ENCODE data around the gene TMED6.

The TMED6 gene

GRCh38 chr16:69378036-69378435 is 26.4 kb upstream of the TMED6 start:
- Mint-ChIP-seq H3K27ac (peak overlapping the region; percentile 78), H3K4me1 (no peaks in the 10 kb centered on the region), H3K9me3 (no peaks in the 10 kb centered on the region), H3K4me3 (no peak overlapping the region), H3K36me3 (ENCODE audit: low read depth) (peaks cover 82% of the 10 kb centered on the region), H3K27me3 (ENCODE audit: low read depth, poor library complexity) (no peaks in the 10 kb centered on the region)
- DNase-seq = no peak
- TF ChIP-seq CTCF (IDR thresholded peaks at IDR 0.05) = no peak

GRCh38 chr16:69376393-69377059 is 24.9 kb upstream of the TMED6 start:
- DNase-seq = no peak
- Mint-ChIP-seq H3K4me1 (peaks cover 3% of the 10 kb centered on the region), H3K9me3 (no peaks in the 10 kb centered on the region), H3K4me3 (no peak overlapping the region), H3K27ac (no peak overlapping the region), H3K36me3 (ENCODE audit: low read depth) (peaks cover 83% of the 10 kb centered on the region), H3K27me3 (ENCODE audit: low read depth, poor library complexity) (no peaks in the 10 kb centered on the region)
- TF ChIP-seq CTCF (IDR thresholded peaks at IDR 0.05) = no peak

GRCh38 chr16:69373019-69373418 is 21.4 kb upstream of the TMED6 start:
- H3K9me3 Mint-ChIP-seq = no peaks in the 10 kb centered on the region
- no peak for TF ChIP-seq CTCF (IDR thresholded peaks at IDR 0.05)
- peaks cover 84% of the 10 kb centered on the region for H3K36me3 Mint-ChIP-seq (ENCODE audit: low read depth)
- peaks cover 21% of the 10 kb centered on the region for H3K4me1 Mint-ChIP-seq
- no peak for DNase-seq
- H3K4me3 Mint-ChIP-seq = no peak overlapping the region
- H3K27ac Mint-ChIP-seq = no peak overlapping the region
- H3K27me3 Mint-ChIP-seq (ENCODE audit: low read depth, poor library complexity) = no peaks in the 10 kb centered on the region

- no peak for DNase-seq
- H3K27me3 Mint-ChIP-seq (ENCODE audit: low read depth, poor library complexity) = no peaks in the 10 kb centered on the region
- H3K36me3 Mint-ChIP-seq (ENCODE audit: low read depth) = peaks cover 88% of the 10 kb centered on the region
Observed at GRCh38 chr16:69371564-69371963, 20.0 kb upstream of the TMED6 start.

GRCh38 chr16:69368866-69369265 is 17.3 kb upstream of the TMED6 start:
- TF ChIP-seq CTCF (IDR thresholded peaks at IDR 0.05) = no peak
- DNase-seq = no peak
- Mint-ChIP-seq H3K9me3 (no peaks in the 10 kb centered on the region), H3K4me1 (peaks cover 34% of the 10 kb centered on the region), H3K27me3 (ENCODE audit: low read depth, poor library complexity) (no peaks in the 10 kb centered on the region), H3K4me3 (no peak overlapping the region), H3K27ac (peak overlapping the region; percentile 91), H3K36me3 (ENCODE audit: low read depth) (peaks cover 86% of the 10 kb centered on the region)

More at GRCh38 chr16:69371564-69371963, 20.0 kb upstream of the TMED6 start:
- Mint-ChIP-seq H3K9me3 (no peaks in the 10 kb centered on the region), H3K27ac (peak overlapping the region; percentile 92), H3K4me1 (peaks cover 29% of the 10 kb centered on the region), H3K4me3 (no peak overlapping the region)
- TF ChIP-seq CTCF (IDR thresholded peaks at IDR 0.05) = no peak

- Mint-ChIP-seq H3K4me1 (peaks cover 34% of the 10 kb centered on the region), H3K36me3 (ENCODE audit: low read depth) (peaks cover 85% of the 10 kb centered on the region)
Observed at GRCh38 chr16:69367980-69368379, 16.4 kb upstream of the TMED6 start.

More at GRCh38 chr16:69367980-69368379, 16.4 kb upstream of the TMED6 start:
- Mint-ChIP-seq H3K4me3 (peak overlapping the region; percentile 5), H3K27ac (peak overlapping the region; percentile 91), H3K27me3 (ENCODE audit: low read depth, poor library complexity) (no peaks in the 10 kb centered on the region), H3K9me3 (no peaks in the 10 kb centered on the region)
- DNase-seq = no peak
- no peak for TF ChIP-seq CTCF (IDR thresholded peaks at IDR 0.05)

Measured in nephron progenitor cell (in vitro differentiated cells).